ENCODE data around the gene DPYSL5. TPM values are rescaled to one million over a fixed set of nuclear protein-coding genes. Genes with fewer than 3 reads are reported as not detected.

Gene DPYSL5
- total and polyA plus RNA-seq, 5 donors from 2014 or later, result not detected

GRCh38 chr2:26977012-26977411 is 129.1 kb downstream of the DPYSL5 start:
- Histone ChIP-seq H3K4me3 (ENCODE audit: low read depth, low read length) (no peak overlapping the region), H3K9me3 (ENCODE audit: control insufficient read depth in 2 of 2, low read length in 2 of 2) (no peaks in the 10 kb centered on the region), H3K27me3 (ENCODE audit: control insufficient read depth, insufficient read depth, low read length) (peaks cover 8% of the 10 kb centered on the region), H3K4me1 (ENCODE audit: control insufficient read depth, insufficient read depth, low read length, poor library complexity, severe bottlenecking) (no peaks in the 10 kb centered on the region), H3K27ac (ENCODE audit: insufficient read depth, low read length, poor library complexity, severe bottlenecking) (no peak overlapping the region), H3K36me3 (ENCODE audit: control insufficient read depth, insufficient read depth, low read length) (no peaks in the 10 kb centered on the region)
- Mint-ChIP-seq H3K27me3 (peaks cover 29% of the 10 kb centered on the region), H3K36me3 (no peaks in the 10 kb centered on the region), H3K27ac (no peak overlapping the region), H3K4me3 (no peak overlapping the region), H3K4me1 (no peaks in the 10 kb centered on the region), H3K9me3 (no peaks in the 10 kb centered on the region)
- ATAC-seq (ENCODE audit: low read depth in 2 of 2) (no peak), DNase-seq (no peak)

GRCh38 chr2:26978061-26978596 is 130.2 kb downstream of the DPYSL5 start:
- H3K9me3 Mint-ChIP-seq, result no peaks in the 10 kb centered on the region
- no peak overlapping the region for H3K4me3 ChIP-seq (ENCODE audit: low read depth, low read length)
- H3K4me1 ChIP-seq (ENCODE audit: control insufficient read depth, insufficient read depth, low read length, poor library complexity, severe bottlenecking), result no peaks in the 10 kb centered on the region
- H3K27me3 Mint-ChIP-seq, result peaks cover 20% of the 10 kb centered on the region
- no peak overlapping the region for H3K27ac ChIP-seq (ENCODE audit: insufficient read depth, low read length, poor library complexity, severe bottlenecking)
- H3K4me3 Mint-ChIP-seq, result no peak overlapping the region
- H3K36me3 Mint-ChIP-seq, result no peaks in the 10 kb centered on the region
- H3K27ac Mint-ChIP-seq, result no peak overlapping the region
- no peaks in the 10 kb centered on the region for H3K9me3 ChIP-seq (ENCODE audit: control insufficient read depth in 2 of 2, low read length in 2 of 2)
- no peaks in the 10 kb centered on the region for H3K36me3 ChIP-seq (ENCODE audit: control insufficient read depth, insufficient read depth, low read length)
- peaks cover 8% of the 10 kb centered on the region for H3K27me3 ChIP-seq (ENCODE audit: control insufficient read depth, insufficient read depth, low read length)
- DNase-seq, result no peak
- ATAC-seq (ENCODE audit: low read depth in 2 of 2), result no peak
- no peaks in the 10 kb centered on the region for H3K4me1 Mint-ChIP-seq

GRCh38 chr2:26979741-26980140 is 131.8 kb downstream of the DPYSL5 start:
- Histone ChIP-seq H3K4me1 (ENCODE audit: control insufficient read depth, insufficient read depth, low read length, poor library complexity, severe bottlenecking) (no peaks in the 10 kb centered on the region), H3K9me3 (ENCODE audit: control insufficient read depth in 2 of 2, low read length in 2 of 2) (no peaks in the 10 kb centered on the region), H3K27me3 (ENCODE audit: control insufficient read depth, insufficient read depth, low read length) (peaks cover 8% of the 10 kb centered on the region), H3K4me3 (ENCODE audit: low read depth, low read length) (no peak overlapping the region), H3K27ac (ENCODE audit: insufficient read depth, low read length, poor library complexity, severe bottlenecking) (no peak overlapping the region), H3K36me3 (ENCODE audit: control insufficient read depth, insufficient read depth, low read length) (no peaks in the 10 kb centered on the region)
- no peak for ATAC-seq (ENCODE audit: low read depth in 2 of 2)
- Mint-ChIP-seq H3K4me1 (no peaks in the 10 kb centered on the region), H3K27me3 (peaks cover 17% of the 10 kb centered on the region), H3K9me3 (no peaks in the 10 kb centered on the region), H3K4me3 (no peak overlapping the region), H3K27ac (peak overlapping the region in 1 of 3 donors; percentile 45), H3K36me3 (no peaks in the 10 kb centered on the region)
- DNase-seq, result no peak

GRCh38 chr2:26980971-26981370 is 133.0 kb downstream of the DPYSL5 start:
- no peaks in the 10 kb centered on the region for H3K9me3 Mint-ChIP-seq
- ATAC-seq (ENCODE audit: low read depth in 2 of 2), result no peak

GRCh38 chr2:26982102-26982742 is 134.3 kb downstream of the DPYSL5 start:
- DNase-seq, result peak in 1 of 3 donors; percentile 23
- no peak overlapping the region for H3K4me3 Mint-ChIP-seq
- Histone ChIP-seq H3K9me3 (ENCODE audit: control insufficient read depth in 2 of 2, low read length in 2 of 2) (no peaks in the 10 kb centered on the region), H3K4me1 (ENCODE audit: control insufficient read depth, insufficient read depth, low read length, poor library complexity, severe bottlenecking) (no peaks in the 10 kb centered on the region), H3K36me3 (ENCODE audit: control insufficient read depth, insufficient read depth, low read length) (no peaks in the 10 kb centered on the region), H3K27me3 (ENCODE audit: control insufficient read depth, insufficient read depth, low read length) (no peaks in the 10 kb centered on the region), H3K27ac (ENCODE audit: insufficient read depth, low read length, poor library complexity, severe bottlenecking) (no peak overlapping the region), H3K4me3 (ENCODE audit: low read depth, low read length) (no peak overlapping the region)
- no peaks in the 10 kb centered on the region for H3K9me3 Mint-ChIP-seq
- no peaks in the 10 kb centered on the region for H3K4me1 Mint-ChIP-seq
- H3K36me3 Mint-ChIP-seq, result peaks cover 4% of the 10 kb centered on the region
- ATAC-seq (ENCODE audit: low read depth in 2 of 2), result peak in 1 of 2 donors; percentile 39
- peaks cover 19% of the 10 kb centered on the region for H3K27me3 Mint-ChIP-seq
- H3K27ac Mint-ChIP-seq, result peak overlapping the region in 1 of 3 donors; percentile 24

More at GRCh38 chr2:26980971-26981370, 133.0 kb downstream of the DPYSL5 start:
- H3K27me3 Mint-ChIP-seq, result peaks cover 23% of the 10 kb centered on the region
- H3K27me3 ChIP-seq (ENCODE audit: control insufficient read depth, insufficient read depth, low read length), result peaks cover 4% of the 10 kb centered on the region
- no peak overlapping the region for H3K27ac Mint-ChIP-seq
- H3K36me3 Mint-ChIP-seq, result no peaks in the 10 kb centered on the region
- no peak overlapping the region for H3K4me3 Mint-ChIP-seq
- H3K4me1 Mint-ChIP-seq, result no peaks in the 10 kb centered on the region
- DNase-seq, result no peak
- H3K36me3 ChIP-seq (ENCODE audit: control insufficient read depth, insufficient read depth, low read length), result no peaks in the 10 kb centered on the region
- no peak overlapping the region for H3K4me3 ChIP-seq (ENCODE audit: low read depth, low read length)
- H3K4me1 ChIP-seq (ENCODE audit: control insufficient read depth, insufficient read depth, low read length, poor library complexity, severe bottlenecking), result no peaks in the 10 kb centered on the region
- H3K27ac ChIP-seq (ENCODE audit: insufficient read depth, low read length, poor library complexity, severe bottlenecking), result no peak overlapping the region
- H3K9me3 ChIP-seq (ENCODE audit: control insufficient read depth in 2 of 2, low read length in 2 of 2), result no peaks in the 10 kb centered on the region

- Histone ChIP-seq H3K4me3 (ENCODE audit: low read depth, low read length) (no peak overlapping the region), H3K27me3 (ENCODE audit: control insufficient read depth, insufficient read depth, low read length) (no peaks in the 10 kb centered on the region), H3K4me1 (ENCODE audit: control insufficient read depth, insufficient read depth, low read length, poor library complexity, severe bottlenecking) (no peaks in the 10 kb centered on the region), H3K27ac (ENCODE audit: insufficient read depth, low read length, poor library complexity, severe bottlenecking) (no peak overlapping the region), H3K36me3 (ENCODE audit: control insufficient read depth, insufficient read depth, low read length) (no peaks in the 10 kb centered on the region), H3K9me3 (ENCODE audit: control insufficient read depth in 2 of 2, low read length in 2 of 2) (no peaks in the 10 kb centered on the region)
- DNase-seq (no peak), ATAC-seq (ENCODE audit: low read depth in 2 of 2) (no peak)
- Mint-ChIP-seq H3K4me3 (no peak overlapping the region), H3K36me3 (peaks cover 4% of the 10 kb centered on the region), H3K4me1 (no peaks in the 10 kb centered on the region), H3K27ac (no peak overlapping the region), H3K27me3 (peaks cover 22% of the 10 kb centered on the region), H3K9me3 (no peaks in the 10 kb centered on the region)
These were observed 135.8 kb downstream of the DPYSL5 start for GRCh38 chr2:26983746-26984145.

GRCh38 chr2:26985807-26986206 is 137.9 kb downstream of the DPYSL5 start:
- no peaks in the 10 kb centered on the region for H3K4me1 Mint-ChIP-seq
- DNase-seq (no peak), ATAC-seq (ENCODE audit: low read depth in 2 of 2) (no peak)
- Histone ChIP-seq H3K36me3 (ENCODE audit: control insufficient read depth, insufficient read depth, low read length) (no peaks in the 10 kb centered on the region), H3K27ac (ENCODE audit: insufficient read depth, low read length, poor library complexity, severe bottlenecking) (no peak overlapping the region), H3K4me3 (ENCODE audit: low read depth, low read length) (no peak overlapping the region), H3K9me3 (ENCODE audit: control insufficient read depth in 2 of 2, low read length in 2 of 2) (no peaks in the 10 kb centered on the region), H3K27me3 (ENCODE audit: control insufficient read depth, insufficient read depth, low read length) (no peaks in the 10 kb centered on the region), H3K4me1 (ENCODE audit: control insufficient read depth, insufficient read depth, low read length, poor library complexity, severe bottlenecking) (no peaks in the 10 kb centered on the region)
- peaks cover 15% of the 10 kb centered on the region for H3K27me3 Mint-ChIP-seq
- H3K4me3 Mint-ChIP-seq, result no peak overlapping the region
- H3K36me3 Mint-ChIP-seq, result peaks cover 4% of the 10 kb centered on the region
- H3K9me3 Mint-ChIP-seq, result no peaks in the 10 kb centered on the region
- H3K27ac Mint-ChIP-seq, result no peak overlapping the region

- Histone ChIP-seq H3K4me3 (ENCODE audit: low read depth, low read length) (no peak overlapping the region), H3K36me3 (ENCODE audit: control insufficient read depth, insufficient read depth, low read length) (no peaks in the 10 kb centered on the region), H3K9me3 (ENCODE audit: control insufficient read depth in 2 of 2, low read length in 2 of 2) (no peaks in the 10 kb centered on the region), H3K4me1 (ENCODE audit: control insufficient read depth, insufficient read depth, low read length, poor library complexity, severe bottlenecking) (no peaks in the 10 kb centered on the region), H3K27ac (ENCODE audit: insufficient read depth, low read length, poor library complexity, severe bottlenecking) (no peak overlapping the region), H3K27me3 (ENCODE audit: control insufficient read depth, insufficient read depth, low read length) (no peaks in the 10 kb centered on the region)
- ATAC-seq (ENCODE audit: low read depth in 2 of 2) (no peak), DNase-seq (no peak)
- H3K4me3 Mint-ChIP-seq, result no peak overlapping the region
- H3K4me1 Mint-ChIP-seq, result no peaks in the 10 kb centered on the region
- H3K27ac Mint-ChIP-seq, result no peak overlapping the region
- H3K36me3 Mint-ChIP-seq, result peaks cover 4% of the 10 kb centered on the region
- no peaks in the 10 kb centered on the region for H3K9me3 Mint-ChIP-seq
- H3K27me3 Mint-ChIP-seq, result peaks cover 15% of the 10 kb centered on the region
These were observed 138.6 kb downstream of the DPYSL5 start for GRCh38 chr2:26986576-26986975.

Data from CD4-positive, CD25-positive, alpha-beta regulatory T cell (primary cell).